HG02852 (cell line): ENCODE measurements around the gene TNF.

Source experiments
- ATAC-seq: cut with Tn5 transposase; IDR thresholded peaks from one replicate; pipeline ENCODE4 v1.9.1; 2021; ENCODE audit warnings: mild to moderate bottlenecking, moderate library complexity; ENCODE audit not compliant: unreplicated experiment

TNF gene

GRCh38 chr6:31575335-31575901 is at the start of gene TNF:
Gene TNF, plus strand, starts transcription at chr6:31575565. Its CDS starts 177 bp downstream, at chr6:31575742.
- ATAC-seq, result no peak

- ATAC-seq, result no peak
Measured at GRCh38 chr6:31525932-31526591, 49.3 kb upstream of the TNF start.

- ATAC-seq, result no peak
Measured at GRCh38 chr6:31528307-31528777, 47.0 kb upstream of the TNF start.

- ATAC-seq, result no peak
Measured at GRCh38 chr6:31528821-31529328, 46.5 kb upstream of the TNF start, which contains the start of gene MCCD1. Gene MCCD1, plus strand, starts transcription at chr6:31528962. Its CDS starts 53 bp downstream, at chr6:31529015.

GRCh38 chr6:31529329-31530150 is 45.8 kb upstream of the TNF start:
- ATAC-seq, result no peak

GRCh38 chr6:31530659-31531058 is 44.7 kb upstream of the TNF start:
- no peak for ATAC-seq

- no peak for ATAC-seq
Measured at GRCh38 chr6:31531162-31531561, 44.2 kb upstream of the TNF start.

- no peak for ATAC-seq
Measured at GRCh38 chr6:31531771-31532643, 43.4 kb upstream of the TNF start.

GRCh38 chr6:31532644-31533454 is 42.5 kb upstream of the TNF start:
- no peak for ATAC-seq

GRCh38 chr6:31533455-31533841 is 41.9 kb upstream of the TNF start:
- ATAC-seq, result no peak

- ATAC-seq, result no peak
Measured at GRCh38 chr6:31534011-31534410, 41.4 kb upstream of the TNF start.

GRCh38 chr6:31534521-31535040 is 40.8 kb upstream of the TNF start:
- no peak for ATAC-seq

- ATAC-seq, result no peak
Measured at GRCh38 chr6:31535538-31536324, 39.6 kb upstream of the TNF start.

GRCh38 chr6:31538805-31539400 is 36.5 kb upstream of the TNF start:
- no peak for ATAC-seq

GRCh38 chr6:31540640-31541039 is 34.7 kb upstream of the TNF start:
- ATAC-seq, result no peak

- ATAC-seq, result peak; percentile 23
Measured at GRCh38 chr6:31541059-31541657, 34.2 kb upstream of the TNF start.

- peak; percentile 63 for ATAC-seq
Measured at GRCh38 chr6:31541658-31542521, 33.5 kb upstream of the TNF start, which contains the start of gene DDX39B. Gene DDX39B, minus strand, starts transcription at chr6:31542003. Its CDS starts 1,471 bp downstream, at chr6:31540532.
